Ovary (tissue), 3 donors: ENCODE measurements around the gene RELA.

Experiments
- POLR2A ChIP-seq: fragments of 450-650 bp; IDR thresholded peaks from one replicate; pipeline ENCODE4 v1.6.1; 2017; ENCODE audit warnings: antibody characterized with exemption, mild to moderate bottlenecking, moderate library complexity
- TF ChIP-seq, protein P1 (sequence below), 3 donors: fragments of 450-650 bp in 2 of 3; fragments of 200-600 bp in 1 of 3; IDR thresholded peaks; one replicate each; pipeline versions ENCODE4 v1.5.1 to v1.8.0; 2016 to 2022; ENCODE audit warnings: antibody characterized with exemption in 3 of 3, mild to moderate bottlenecking in 1 of 3
- donor health status: DM: no; HTN: no; CAD: no.

DNA sequence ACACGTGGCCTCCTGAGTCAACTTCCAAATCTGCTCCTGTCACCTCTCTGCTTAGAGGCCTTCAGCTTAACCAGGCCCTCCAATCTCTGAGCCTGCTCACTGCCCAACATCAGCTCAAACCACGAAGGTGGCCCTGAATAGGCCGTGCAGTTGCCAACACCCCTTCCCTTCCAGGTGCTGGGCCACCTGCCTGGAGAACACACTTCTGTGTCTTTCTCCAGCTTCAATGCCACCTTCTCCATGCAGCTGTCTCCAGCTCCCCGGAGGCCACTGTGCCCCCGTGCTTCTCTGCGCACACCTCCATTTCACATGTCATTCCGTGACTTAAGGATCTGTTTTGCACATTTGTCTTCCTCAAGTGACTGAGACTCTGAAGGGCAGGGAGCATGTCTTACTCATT is 5.3 kb downstream of the RELA start:
- TF ChIP-seq, protein P1, sequence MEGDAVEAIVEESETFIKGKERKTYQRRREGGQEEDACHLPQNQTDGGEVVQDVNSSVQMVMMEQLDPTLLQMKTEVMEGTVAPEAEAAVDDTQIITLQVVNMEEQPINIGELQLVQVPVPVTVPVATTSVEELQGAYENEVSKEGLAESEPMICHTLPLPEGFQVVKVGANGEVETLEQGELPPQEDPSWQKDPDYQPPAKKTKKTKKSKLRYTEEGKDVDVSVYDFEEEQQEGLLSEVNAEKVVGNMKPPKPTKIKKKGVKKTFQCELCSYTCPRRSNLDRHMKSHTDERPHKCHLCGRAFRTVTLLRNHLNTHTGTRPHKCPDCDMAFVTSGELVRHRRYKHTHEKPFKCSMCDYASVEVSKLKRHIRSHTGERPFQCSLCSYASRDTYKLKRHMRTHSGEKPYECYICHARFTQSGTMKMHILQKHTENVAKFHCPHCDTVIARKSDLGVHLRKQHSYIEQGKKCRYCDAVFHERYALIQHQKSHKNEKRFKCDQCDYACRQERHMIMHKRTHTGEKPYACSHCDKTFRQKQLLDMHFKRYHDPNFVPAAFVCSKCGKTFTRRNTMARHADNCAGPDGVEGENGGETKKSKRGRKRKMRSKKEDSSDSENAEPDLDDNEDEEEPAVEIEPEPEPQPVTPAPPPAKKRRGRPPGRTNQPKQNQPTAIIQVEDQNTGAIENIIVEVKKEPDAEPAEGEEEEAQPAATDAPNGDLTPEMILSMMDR (IDR thresholded peaks at IDR 0.05), result no peak
- no peak for TF ChIP-seq POLR2A
